SJCRH30 (cell line): ENCODE measurements around the gene PPWD1. TPM values are rescaled to one million over a fixed set of nuclear protein-coding genes. Genes with fewer than 3 reads are reported as not detected.

Experiments used
- DNase-seq, 2 experiments: peaks; one replicate each; pipeline ENCODE4 v3.0.0-alpha.2; 2015 to 2020
- H3K27ac ChIP-seq: fragments of 250-450 bp; sonication (Bioruptor Pico); 2 replicates; pipeline ENCODE4 v1.5.1; 2020; ENCODE audit warnings: mild to moderate bottlenecking, moderate library complexity
- H3K27me3 ChIP-seq: fragments of 250-450 bp; sonication (Bioruptor Pico); 2 replicates; pipeline ENCODE4 v1.5.1; 2020; ENCODE audit warnings: mild to moderate bottlenecking, moderate library complexity
- H3K36me3 ChIP-seq: fragments of 250-450 bp; sonication (Bioruptor Pico); 2 replicates; pipeline ENCODE4 v1.5.1; 2020; ENCODE audit warnings: mild to moderate bottlenecking, moderate library complexity
- H3K4me1 ChIP-seq: fragments of 250-450 bp; sonication (Bioruptor Pico); 2 replicates; pipeline ENCODE4 v1.5.1; 2020; ENCODE audit warnings: mild to moderate bottlenecking, moderate library complexity
- H3K4me3 ChIP-seq: fragments of 250-450 bp; sonication (Bioruptor Pico); 2 replicates; pipeline ENCODE4 v1.5.1; 2020; ENCODE audit warnings: mild to moderate bottlenecking, moderate library complexity
- H3K9me3 ChIP-seq: fragments of 250-450 bp; sonication (Bioruptor Pico); replicated peaks from 2 replicates; pipeline ENCODE4 v1.5.1; 2020; ENCODE audit warnings: mild to moderate bottlenecking, moderate library complexity
- total RNA-seq: library from RNA; depleted of rRNA; stranded (reverse); fragments of >200 nt; shearing (Covaris generic); gene quantifications from 2 replicates; pipeline ENCODE4 v1.2.3, GENCODE V29; 2014; rRNA removed

The PPWD1 gene
- 62.4 and 85.0 TPM in 2 replicates for total RNA-seq

GRCh38 chr5:65562731-65563701 is at the start of gene PPWD1, which contains the start of gene CENPK:
TSS of gene PPWD1 (plus strand) at chr5:65563296. CDS start at chr5:65563311, 15 bp downstream.
TSS of gene CENPK (minus strand) at chr5:65563168. CDS start at chr5:65554907, 8,261 bp downstream.
- DNase-seq, result peak; percentile 97 to 98
- Histone ChIP-seq H3K27me3 (no peaks in the 10 kb centered on the region), H3K4me3 (peak within 1 kb of the TSS; percentile 70), H3K36me3 (peaks cover 23% of the 10 kb centered on the region), H3K4me1 (0 out of 2 replicates have a peak, but pooled peaks cover 5% of the 10 kb centered on the region), H3K9me3 (no peaks in the 10 kb centered on the region), H3K27ac (peak within 1 kb of the TSS; percentile 94)

GRCh38 chr5:65525726-65526125 is 37.4 kb upstream of the PPWD1 start:
- no peak overlapping the region for H3K4me3 ChIP-seq
- H3K27ac ChIP-seq, result no peak overlapping the region
- H3K36me3 ChIP-seq, result peaks cover 50% of the 10 kb centered on the region
- DNase-seq, result no peak
- no peaks in the 10 kb centered on the region for H3K9me3 ChIP-seq
- H3K27me3 ChIP-seq, result no peaks in the 10 kb centered on the region
- H3K4me1 ChIP-seq, result no peaks in the 10 kb centered on the region

GRCh38 chr5:65530904-65531303 is 32.2 kb upstream of the PPWD1 start:
- no peak for DNase-seq
- Histone ChIP-seq H3K27me3 (no peaks in the 10 kb centered on the region), H3K36me3 (peaks cover 32% of the 10 kb centered on the region), H3K27ac (no peak overlapping the region), H3K9me3 (no peaks in the 10 kb centered on the region), H3K4me1 (peaks cover 14% of the 10 kb centered on the region), H3K4me3 (no peak overlapping the region)

- Histone ChIP-seq H3K4me1 (peaks cover 26% of the 10 kb centered on the region), H3K27ac (peak overlapping the region; percentile 87), H3K27me3 (no peaks in the 10 kb centered on the region), H3K4me3 (no peak overlapping the region; the same call in 1 of the 2 replicates), H3K36me3 (peaks cover 43% of the 10 kb centered on the region), H3K9me3 (0 out of 2 replicates have a peak, but pooled peaks cover 3% of the 10 kb centered on the region)
- peak; percentile 68 to 91 for DNase-seq
Measured at GRCh38 chr5:65535529-65535987, 27.5 kb upstream of the PPWD1 start.

GRCh38 chr5:65539827-65540226 is 23.3 kb upstream of the PPWD1 start:
- peaks cover 19% of the 10 kb centered on the region for H3K4me1 ChIP-seq
- peaks cover 75% of the 10 kb centered on the region for H3K36me3 ChIP-seq
- no peak overlapping the region for H3K27ac ChIP-seq
- H3K4me3 ChIP-seq, result no peak overlapping the region
- no peaks in the 10 kb centered on the region for H3K27me3 ChIP-seq
- DNase-seq, result no peak
- 0 out of 2 replicates have a peak, but pooled peaks cover 3% of the 10 kb centered on the region for H3K9me3 ChIP-seq

- Histone ChIP-seq H3K27me3 (no peaks in the 10 kb centered on the region), H3K4me1 (no peaks in the 10 kb centered on the region), H3K4me3 (no peak overlapping the region), H3K36me3 (peaks cover 83% of the 10 kb centered on the region), H3K27ac (no peak overlapping the region), H3K9me3 (no peaks in the 10 kb centered on the region)
- no peak for DNase-seq
Measured at GRCh38 chr5:65544473-65544872, 18.6 kb upstream of the PPWD1 start.

- no peak for DNase-seq
- Histone ChIP-seq H3K36me3 (peaks cover 87% of the 10 kb centered on the region), H3K27ac (no peak overlapping the region)
Measured at GRCh38 chr5:65546141-65546540, 17.0 kb upstream of the PPWD1 start.

GRCh38 chr5:65548281-65548680 is 14.8 kb upstream of the PPWD1 start:
- Histone ChIP-seq H3K27ac (no peak overlapping the region), H3K27me3 (no peaks in the 10 kb centered on the region), H3K4me3 (no peak overlapping the region), H3K4me1 (no peaks in the 10 kb centered on the region), H3K9me3 (no peaks in the 10 kb centered on the region), H3K36me3 (peaks cover 80% of the 10 kb centered on the region)
- no peak for DNase-seq

More at GRCh38 chr5:65546141-65546540, 17.0 kb upstream of the PPWD1 start:
- Histone ChIP-seq H3K4me1 (no peaks in the 10 kb centered on the region), H3K27me3 (no peaks in the 10 kb centered on the region), H3K9me3 (no peaks in the 10 kb centered on the region), H3K4me3 (no peak overlapping the region)

- Histone ChIP-seq H3K9me3 (no peaks in the 10 kb centered on the region), H3K4me1 (no peaks in the 10 kb centered on the region), H3K36me3 (peaks cover 76% of the 10 kb centered on the region), H3K4me3 (no peak overlapping the region), H3K27ac (no peak overlapping the region), H3K27me3 (no peaks in the 10 kb centered on the region)
- DNase-seq, result no peak
Measured at GRCh38 chr5:65553941-65554340, 9.2 kb upstream of the PPWD1 start.

- Histone ChIP-seq H3K4me3 (no peak overlapping the region), H3K36me3 (peaks cover 64% of the 10 kb centered on the region), H3K9me3 (no peaks in the 10 kb centered on the region), H3K27ac (no peak overlapping the region), H3K27me3 (no peaks in the 10 kb centered on the region), H3K4me1 (no peaks in the 10 kb centered on the region)
- DNase-seq, result no peak
Measured at GRCh38 chr5:65555287-65555686, 7.8 kb upstream of the PPWD1 start.

- DNase-seq, result no peak
- H3K4me3 ChIP-seq, result no peak overlapping the region
- no peaks in the 10 kb centered on the region for H3K27me3 ChIP-seq
- no peaks in the 10 kb centered on the region for H3K9me3 ChIP-seq
- peaks cover 63% of the 10 kb centered on the region for H3K36me3 ChIP-seq
- H3K27ac ChIP-seq, result no peak overlapping the region
- no peaks in the 10 kb centered on the region for H3K4me1 ChIP-seq
Measured at GRCh38 chr5:65556181-65556580, 6.9 kb upstream of the PPWD1 start.

- Histone ChIP-seq H3K36me3 (peaks cover 59% of the 10 kb centered on the region), H3K27ac (no peak overlapping the region), H3K9me3 (no peaks in the 10 kb centered on the region), H3K27me3 (no peaks in the 10 kb centered on the region), H3K4me3 (no peak overlapping the region), H3K4me1 (no peaks in the 10 kb centered on the region)
- DNase-seq, result no peak
Measured at GRCh38 chr5:65556718-65557117, 6.4 kb upstream of the PPWD1 start.

- Histone ChIP-seq H3K36me3 (peaks cover 21% of the 10 kb centered on the region), H3K4me1 (0 out of 2 replicates have a peak, but pooled peaks cover 5% of the 10 kb centered on the region), H3K4me3 (peak overlapping the region; percentile 70), H3K27me3 (no peaks in the 10 kb centered on the region), H3K27ac (peak overlapping the region; percentile 94), H3K9me3 (no peaks in the 10 kb centered on the region)
- DNase-seq, result no peak
Measured at GRCh38 chr5:65563777-65564176, 681 bp downstream of the PPWD1 start.

- no peak for DNase-seq
- no peaks in the 10 kb centered on the region for H3K27me3 ChIP-seq
- no peak overlapping the region for H3K27ac ChIP-seq
- peaks cover 19% of the 10 kb centered on the region for H3K36me3 ChIP-seq
- no peak overlapping the region for H3K4me3 ChIP-seq
- H3K9me3 ChIP-seq, result no peaks in the 10 kb centered on the region
- H3K4me1 ChIP-seq, result 0 out of 2 replicates have a peak, but pooled peaks cover 5% of the 10 kb centered on the region
Measured at GRCh38 chr5:65566505-65566904, 3.4 kb downstream of the PPWD1 start.

- Histone ChIP-seq H3K27ac (no peak overlapping the region), H3K36me3 (peaks cover 42% of the 10 kb centered on the region), H3K27me3 (no peaks in the 10 kb centered on the region), H3K9me3 (no peaks in the 10 kb centered on the region), H3K4me3 (no peak overlapping the region), H3K4me1 (no peaks in the 10 kb centered on the region)
- DNase-seq, result no peak
Measured at GRCh38 chr5:65570598-65571226, 7.6 kb downstream of the PPWD1 start.
